Right ventricle myocardium inferior (tissue), 1 donor: Measurements from ENCODE around the gene MAMDC4. TPM values are rescaled to one million over a fixed set of nuclear protein-coding genes. Genes with fewer than 3 reads are reported as not detected.

Experiments
- ATAC-seq: fragments of 200-7000 bp; cut with Tn5 transposase; one replicate; pipeline ENCODE4 v1.9.1; 2020; ENCODE audit warnings: mild to moderate bottlenecking, moderate library complexity
- DNase-seq: peaks from one replicate; pipeline ENCODE4 v3.0.0; 2021; ENCODE audit errors: missing footprints
- intact Hi-C: fragments of 100-400 bp; cut with DNase I; formaldehyde crosslinking; loops from one replicate; pipeline ENCODE4 v1.11.0; 2022
- total RNA-seq: library from RNA; stranded (reverse); fragmentation: NEBNext Ultra II Directional; extraction: Animal tissue kit (Norgen Biotek cat#: 25700); gene quantifications from one replicate; pipeline ENCODE4 v1.2.1, GENCODE V29; 2021
- donor health status: DM: no; HTN: yes; CAD: no; lungs with severe emphysema.

The MAMDC4 gene
- total RNA-seq, 1 donor from 2014 or later: 12.8 TPM

DNA sequence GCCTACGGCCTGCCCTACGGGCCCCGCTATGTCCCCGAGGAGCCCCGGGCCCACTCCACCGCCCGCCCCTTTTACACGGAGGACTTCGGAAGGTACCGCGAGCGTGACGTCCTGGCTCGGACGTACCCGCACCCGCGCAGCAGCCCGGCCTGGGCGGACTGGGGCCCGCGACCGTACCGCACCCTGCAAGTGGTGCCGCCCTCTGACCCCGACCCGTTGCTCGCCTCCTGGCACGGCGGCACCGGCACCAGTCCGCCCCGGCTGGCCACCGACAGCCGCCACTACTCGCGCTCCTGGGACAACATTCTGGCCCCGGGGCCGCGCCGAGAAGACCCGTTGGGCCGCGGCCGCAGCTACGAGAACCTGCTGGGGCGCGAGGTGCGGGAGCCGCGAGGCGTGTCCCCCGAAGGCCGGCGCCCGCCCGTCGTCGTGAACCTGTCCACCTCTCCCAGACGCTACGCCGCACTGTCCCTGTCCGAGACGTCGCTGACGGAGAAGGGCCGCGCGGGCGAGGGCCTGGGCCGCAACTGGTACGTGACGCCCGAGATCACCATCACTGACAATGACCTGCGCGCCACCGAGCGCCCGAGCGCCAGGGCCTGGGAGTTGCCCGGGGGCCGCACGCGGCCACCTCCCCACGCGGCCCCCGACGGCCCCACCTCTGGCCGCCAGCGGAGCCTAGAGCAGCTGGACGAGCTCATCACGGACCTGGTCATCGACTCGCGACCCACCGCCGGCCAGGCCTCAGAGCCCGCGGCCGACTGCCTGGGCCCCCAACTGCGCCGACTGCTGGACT, 6.5 kb upstream of the MAMDC4 start:
- ATAC-seq: no peak
- intact Hi-C loops: loop anchor here (5.0 kb wide), 1 partner anchor 57 kb away; no protein-coding TSS in a partner anchor
- DNase-seq: no peak

DNA sequence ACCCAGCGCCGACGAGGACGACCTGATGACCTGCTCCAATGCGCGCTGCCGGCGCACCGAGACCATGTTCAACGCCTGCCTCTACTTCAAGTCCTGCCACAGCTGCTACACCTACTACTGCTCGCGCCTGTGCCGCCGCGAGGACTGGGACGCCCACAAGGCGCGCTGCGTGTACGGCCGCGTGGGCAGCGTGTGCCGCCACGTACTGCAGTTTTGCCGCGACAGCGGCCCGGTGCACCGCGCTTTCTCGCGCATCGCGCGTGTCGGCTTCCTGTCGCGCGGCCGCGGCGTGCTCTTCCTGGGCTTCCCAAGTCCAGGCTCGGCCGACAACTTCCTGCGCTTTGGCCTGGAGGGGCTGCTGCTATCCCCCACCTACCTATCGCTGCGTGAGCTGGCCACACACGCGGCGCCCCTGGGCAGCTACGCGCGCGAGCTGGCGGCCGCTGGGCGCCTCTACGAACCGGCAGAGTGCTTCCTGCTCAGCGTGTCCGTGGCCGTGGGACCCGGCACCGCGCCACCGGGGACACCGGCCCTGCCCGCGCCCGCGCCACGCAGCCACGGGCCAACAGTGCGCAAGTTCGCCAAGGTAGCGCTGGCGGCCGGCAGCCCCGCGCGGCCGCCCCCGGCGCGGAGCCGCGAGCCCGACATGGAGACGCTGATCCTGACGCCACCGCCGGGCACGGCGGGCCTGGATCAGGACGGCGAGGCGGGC, 5.6 kb upstream of the MAMDC4 start:
- intact Hi-C loops: loop anchor here (5.0 kb wide), 1 partner anchor 56 kb away; no protein-coding TSS in a partner anchor

DNA sequence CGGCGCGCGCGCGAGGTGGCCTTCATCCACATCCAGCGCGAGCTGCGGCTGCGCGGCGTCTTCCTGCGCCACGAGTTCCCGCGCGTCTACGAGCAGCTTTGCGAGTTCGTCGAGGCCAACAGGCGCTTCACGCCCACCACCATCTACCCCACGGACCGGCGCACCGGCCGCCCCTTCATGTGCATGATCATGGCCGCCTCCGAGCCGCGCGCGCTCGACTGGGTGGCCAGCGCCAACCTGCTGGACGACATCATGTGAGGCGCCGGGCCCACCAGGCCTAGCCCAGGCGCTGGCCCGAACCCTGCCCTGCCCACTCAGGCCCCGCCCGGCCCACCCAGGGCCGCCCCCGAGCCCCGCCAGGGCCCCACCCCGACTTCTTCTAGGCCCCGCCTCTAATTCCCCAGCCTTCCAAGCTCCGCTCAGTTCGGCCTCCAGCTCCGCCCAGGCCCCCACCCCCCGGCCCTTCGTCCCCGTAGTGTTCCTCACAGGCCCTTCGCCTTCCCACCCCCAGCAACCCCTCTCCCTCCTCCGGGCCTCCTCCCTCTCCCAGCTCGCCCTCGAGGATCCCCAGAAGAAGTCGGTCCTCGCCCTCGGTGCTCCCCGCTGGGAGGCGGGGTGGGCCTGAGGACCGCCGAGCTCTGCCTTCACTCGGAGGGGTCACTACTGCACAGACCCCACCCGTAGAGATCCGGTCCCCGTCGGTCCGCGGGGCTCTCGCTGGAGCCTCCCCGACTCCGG, 4.9 kb upstream of the MAMDC4 start:
- DNase-seq (peak; percentile 78), ATAC-seq (peak; percentile 31)
- intact Hi-C loops: loop anchor here (5.0 kb wide), 1 partner anchor 55 kb away; no protein-coding TSS in a partner anchor

More for the DNA sequence above, 5.6 kb upstream of the MAMDC4 start:
- ATAC-seq (no peak), DNase-seq (no peak)

DNA sequence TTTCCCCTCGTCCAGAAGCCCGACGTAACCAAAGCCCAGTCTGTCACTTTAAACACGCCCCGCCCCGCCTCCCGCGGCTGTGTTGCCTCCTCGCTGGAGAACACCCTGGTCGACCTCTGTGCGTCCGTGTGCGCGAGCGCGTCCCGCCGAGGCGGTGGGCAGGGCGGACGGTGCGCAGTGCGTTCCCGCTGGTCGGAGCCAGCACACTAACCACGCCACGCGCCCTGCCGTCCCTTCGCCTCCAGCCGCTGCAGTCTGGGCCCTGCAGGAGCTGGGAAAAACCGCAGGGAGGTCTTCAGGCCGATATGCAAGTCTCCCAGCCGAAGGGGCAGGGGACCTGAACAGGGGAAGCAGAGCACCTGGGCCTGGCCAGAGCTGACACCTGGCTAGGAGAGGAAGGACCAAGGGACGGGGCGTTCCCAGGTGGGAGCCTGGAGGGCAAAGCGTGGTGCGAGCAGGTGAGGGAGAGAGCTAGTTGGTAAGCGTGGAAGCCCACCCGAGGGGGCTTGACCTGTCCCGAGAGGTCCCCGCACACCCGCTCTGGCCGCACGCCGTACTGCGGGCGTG, 4.2 kb upstream of the MAMDC4 start:
- ATAC-seq (peak; percentile 60), DNase-seq (peak; percentile 96)
- intact Hi-C loops: loop anchor here (2.0 to 5.0 kb wide), 2 partner anchors 54 to 57 kb away; partner anchors contain the start of gene TMEM141

DNA sequence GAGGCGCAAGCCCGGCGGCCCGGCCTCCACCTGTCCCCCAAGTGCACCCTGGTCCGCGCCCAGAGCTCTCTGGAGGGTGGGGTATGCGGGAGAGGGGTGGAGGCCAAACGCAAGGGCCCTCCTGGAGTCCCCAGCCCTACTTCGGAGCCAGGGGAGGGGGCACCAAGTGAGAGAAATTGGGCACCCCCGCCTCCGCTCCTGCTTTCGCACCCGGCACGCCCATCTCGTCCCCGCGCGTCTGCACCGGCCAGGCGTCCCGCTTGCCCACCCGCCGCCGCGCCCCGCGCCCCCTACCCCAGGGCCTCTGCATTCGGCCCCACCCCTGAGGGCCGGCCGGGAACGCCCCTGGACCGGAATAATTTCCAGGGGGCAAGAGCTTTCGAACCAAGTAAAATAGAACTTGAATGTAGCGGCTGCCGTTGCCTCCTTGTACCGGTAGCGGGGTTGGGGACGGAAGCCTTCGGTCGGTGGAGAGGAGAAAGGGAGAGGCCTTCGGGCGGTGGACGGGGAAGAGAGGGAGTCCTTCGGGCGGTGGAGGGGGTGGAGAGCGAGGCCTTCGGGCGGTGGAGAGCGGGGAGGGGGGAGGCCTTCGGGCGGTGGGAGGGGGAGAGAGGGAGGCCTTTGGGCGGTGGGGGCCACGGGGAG, 3.6 kb upstream of the MAMDC4 start:
- intact Hi-C loops: loop anchor here (1.0 to 5.0 kb wide), 4 partner anchors 54 to 129 kb away; partner anchors contain the start of genes FBXW5, PTGDS and TMEM141
- ATAC-seq (peak; percentile 24), DNase-seq (no peak)

DNA sequence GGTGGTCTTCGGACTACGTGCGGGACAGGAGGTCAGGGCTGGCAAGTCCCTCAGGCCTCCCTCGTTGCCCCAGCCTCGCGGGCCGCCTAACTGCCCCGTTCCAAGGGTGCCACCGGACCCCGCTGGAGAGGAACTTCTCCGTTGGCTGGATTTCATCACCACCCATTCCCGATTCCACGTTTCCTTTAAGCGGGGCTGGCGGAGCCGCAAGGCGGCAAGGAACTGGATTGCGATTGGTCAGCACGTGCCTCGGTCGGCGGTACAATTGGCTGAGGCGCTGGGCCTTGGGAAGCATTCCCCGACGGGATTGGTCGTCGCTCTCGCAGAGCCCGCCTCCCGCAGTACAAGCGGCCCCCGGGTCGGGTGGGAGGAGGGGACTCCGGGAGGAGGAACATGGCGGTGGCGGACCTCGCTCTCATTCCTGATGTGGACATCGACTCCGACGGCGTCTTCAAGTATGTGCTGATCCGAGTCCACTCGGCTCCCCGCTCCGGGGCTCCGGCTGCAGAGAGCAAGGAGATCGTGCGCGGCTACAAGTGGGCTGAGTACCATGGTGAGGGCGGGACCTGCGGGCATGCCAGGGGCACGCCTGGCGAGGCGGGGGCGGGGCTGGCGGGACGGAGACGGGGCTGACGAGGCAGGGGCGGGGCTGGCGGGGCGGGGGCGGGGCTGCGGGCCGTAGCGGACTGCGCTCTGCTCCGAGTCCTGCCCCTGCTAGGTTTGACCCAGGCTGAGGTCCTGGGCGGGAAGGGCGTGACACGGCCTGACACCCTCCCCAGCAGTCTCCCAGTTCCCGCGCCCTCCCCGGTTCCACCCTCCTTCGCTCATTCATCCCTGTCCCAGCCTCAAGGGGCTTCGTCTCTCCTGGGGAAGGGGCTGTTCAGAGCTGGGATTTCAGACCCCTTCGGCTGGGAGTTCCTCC, 2.8 kb upstream of the MAMDC4 start, which contains the start of gene PHPT1:
Gene PHPT1 (plus strand): TSS at position 372 of the 922 bp plus-strand sequence. CDS start 22 bp downstream, at position 394.
- DNase-seq (peak; percentile 99), ATAC-seq (peak; percentile 87)
- intact Hi-C loops: loop anchor here (1.0 to 5.0 kb wide), 4 partner anchors 53 to 128 kb away; partner anchors contain the start of genes FBXW5, PTGDS and TMEM141

DNA sequence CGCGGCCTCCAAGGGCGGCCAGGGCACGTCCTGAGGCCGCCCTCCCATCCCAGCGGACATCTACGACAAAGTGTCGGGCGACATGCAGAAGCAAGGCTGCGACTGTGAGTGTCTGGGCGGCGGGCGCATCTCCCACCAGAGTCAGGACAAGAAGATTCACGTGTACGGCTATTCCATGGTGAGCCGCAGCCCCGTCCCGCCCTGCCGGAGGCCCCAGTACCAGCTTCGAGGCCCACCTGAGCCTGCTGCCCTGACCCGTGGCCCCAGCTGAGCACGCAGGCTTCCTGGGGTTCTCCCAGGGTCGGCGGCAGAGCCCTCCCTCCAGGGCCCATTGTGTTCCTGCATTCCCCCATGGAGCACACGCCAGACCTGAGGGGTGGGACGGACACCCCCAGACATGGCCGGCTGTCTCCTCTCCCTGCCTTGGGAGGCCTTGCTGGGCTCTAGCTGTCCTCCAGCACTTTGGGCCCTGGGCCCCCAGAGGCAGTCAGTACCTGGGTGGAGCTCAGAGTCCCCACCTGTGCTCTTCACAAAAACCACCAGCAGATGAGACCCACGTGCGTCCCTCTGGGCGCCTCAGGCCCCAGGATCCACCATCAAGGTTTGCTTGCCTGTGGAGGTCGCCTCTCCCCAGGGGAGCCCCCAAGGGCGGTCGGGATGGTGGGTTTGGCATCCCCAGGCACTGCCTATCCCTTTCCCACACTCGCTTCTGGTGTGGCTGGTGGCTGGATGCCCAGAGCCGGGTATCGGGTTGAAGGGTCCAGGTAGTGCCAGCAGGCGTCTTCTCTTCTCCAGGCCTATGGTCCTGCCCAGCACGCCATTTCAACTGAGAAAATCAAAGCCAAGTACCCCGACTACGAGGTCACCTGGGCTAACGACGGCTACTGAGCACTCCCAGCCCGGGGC, 1.9 kb upstream of the MAMDC4 start:
- DNase-seq (no peak), ATAC-seq (no peak)
- intact Hi-C loops: loop anchor here (1.0 to 5.0 kb wide), 4 partner anchors 52 to 127 kb away; partner anchors contain the start of genes FBXW5, PTGDS and TMEM141

DNA sequence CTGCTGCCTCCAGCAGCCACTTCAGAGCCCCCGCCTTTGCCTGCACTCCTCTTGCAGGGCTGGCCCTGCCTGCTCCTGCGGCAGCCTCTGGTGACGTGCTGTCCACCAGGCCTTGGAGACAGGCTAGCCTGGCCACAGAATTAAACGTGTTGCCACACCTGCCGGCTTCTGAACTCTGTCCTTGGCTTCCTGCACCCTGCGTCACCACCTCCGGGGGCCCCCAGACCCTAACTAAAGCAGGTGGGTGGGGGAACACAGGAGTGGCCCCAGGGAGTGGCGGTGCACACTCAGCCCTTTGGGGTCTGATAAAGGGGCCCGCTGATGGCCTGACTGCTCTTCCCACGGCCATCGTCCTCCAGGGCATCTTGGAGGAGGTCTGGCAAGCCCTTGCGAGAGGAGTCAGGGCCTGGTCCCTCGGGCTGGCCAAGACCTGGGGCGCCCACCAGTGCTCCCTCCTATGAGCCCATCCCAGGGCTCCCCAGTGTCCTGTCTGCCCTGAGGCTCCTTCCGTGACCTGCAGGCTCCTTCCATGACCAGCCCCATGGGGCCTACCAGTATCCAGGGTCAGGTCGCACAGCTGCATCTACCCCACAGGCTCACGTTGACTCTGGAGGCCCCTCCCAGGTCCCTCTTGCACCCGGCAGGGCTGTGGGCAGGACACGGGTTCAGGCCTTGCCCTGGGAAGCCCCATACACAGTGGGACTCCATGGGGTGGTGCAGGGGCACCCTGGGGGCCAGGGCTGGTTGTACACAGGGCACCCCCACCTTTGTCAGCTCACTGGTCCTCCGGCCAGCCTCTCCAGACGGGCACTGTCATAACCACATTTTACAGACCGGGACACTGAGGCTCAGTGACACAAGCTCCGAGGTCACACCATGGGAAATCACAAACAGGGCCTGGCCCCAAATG, 1.0 kb upstream of the MAMDC4 start:
- ATAC-seq (no peak), DNase-seq (no peak)
- intact Hi-C loops: no loop called here

DNA sequence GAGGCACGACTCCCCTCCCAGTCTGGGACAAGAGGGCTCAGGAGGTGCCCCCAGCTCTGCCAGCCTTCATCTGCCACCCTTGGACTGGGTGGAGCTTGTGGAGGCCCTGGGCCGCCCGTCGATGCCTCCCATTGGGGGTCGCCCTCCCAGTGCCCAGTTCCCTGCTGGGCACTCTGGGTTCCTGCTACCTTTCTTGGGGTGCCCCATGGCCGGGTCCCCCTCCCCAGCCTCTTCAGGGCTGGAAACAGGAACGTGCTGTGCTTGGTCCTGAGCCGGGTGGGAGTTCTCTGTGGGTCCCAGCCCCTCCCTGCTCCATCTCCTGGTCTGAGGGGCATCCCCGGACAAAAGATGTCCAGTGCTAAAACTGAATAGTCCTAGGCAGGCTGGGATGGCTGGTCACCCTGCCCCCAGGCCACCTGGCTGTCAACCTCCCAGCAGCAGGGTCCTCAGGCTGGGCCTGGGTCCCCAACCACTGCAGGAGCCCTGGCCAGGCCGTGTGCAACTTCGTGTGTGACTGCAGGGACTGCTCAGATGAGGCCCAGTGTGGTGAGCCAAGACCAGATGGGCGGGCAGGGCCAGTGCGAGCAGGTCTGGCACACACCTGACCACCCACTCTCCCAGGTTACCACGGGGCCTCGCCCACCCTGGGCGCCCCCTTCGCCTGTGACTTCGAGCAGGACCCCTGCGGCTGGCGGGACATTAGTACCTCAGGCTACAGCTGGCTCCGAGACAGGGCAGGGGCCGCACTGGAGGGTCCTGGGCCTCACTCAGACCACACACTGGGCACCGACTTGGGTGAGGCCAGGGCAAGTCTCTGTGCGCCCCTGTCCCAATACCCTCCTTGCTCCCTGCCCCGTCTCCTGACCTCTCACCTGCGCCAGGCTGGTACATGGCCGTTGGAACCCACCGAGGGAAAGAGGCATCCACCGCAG, 784 bp downstream of the MAMDC4 start:
- no peak for ATAC-seq
- intact Hi-C loops: no loop called here
- no peak for DNase-seq

DNA sequence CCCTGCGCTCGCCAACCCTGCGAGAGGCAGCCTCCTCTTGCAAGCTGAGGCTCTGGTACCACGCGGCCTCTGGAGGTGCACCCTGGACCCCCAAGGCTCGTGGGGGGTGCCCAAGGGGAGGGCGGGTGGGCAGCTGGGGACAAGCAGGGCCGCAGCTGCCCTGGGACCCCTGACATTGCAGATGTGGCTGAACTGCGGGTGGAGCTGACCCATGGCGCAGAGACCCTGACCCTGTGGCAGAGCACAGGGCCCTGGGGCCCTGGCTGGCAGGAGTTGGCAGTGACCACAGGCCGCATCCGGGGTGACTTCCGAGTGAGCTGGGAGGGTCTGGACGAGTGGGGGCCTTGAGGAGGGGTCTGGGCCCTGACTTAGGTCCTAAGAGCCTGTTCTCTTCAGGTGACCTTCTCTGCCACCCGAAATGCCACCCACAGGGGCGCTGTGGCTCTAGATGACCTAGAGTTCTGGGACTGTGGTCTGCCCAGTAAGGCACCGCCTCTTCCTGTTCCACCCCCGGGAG, 1.5 kb downstream of the MAMDC4 start:
- ATAC-seq (no peak), DNase-seq (no peak)
- intact Hi-C loops: no loop called here

DNA sequence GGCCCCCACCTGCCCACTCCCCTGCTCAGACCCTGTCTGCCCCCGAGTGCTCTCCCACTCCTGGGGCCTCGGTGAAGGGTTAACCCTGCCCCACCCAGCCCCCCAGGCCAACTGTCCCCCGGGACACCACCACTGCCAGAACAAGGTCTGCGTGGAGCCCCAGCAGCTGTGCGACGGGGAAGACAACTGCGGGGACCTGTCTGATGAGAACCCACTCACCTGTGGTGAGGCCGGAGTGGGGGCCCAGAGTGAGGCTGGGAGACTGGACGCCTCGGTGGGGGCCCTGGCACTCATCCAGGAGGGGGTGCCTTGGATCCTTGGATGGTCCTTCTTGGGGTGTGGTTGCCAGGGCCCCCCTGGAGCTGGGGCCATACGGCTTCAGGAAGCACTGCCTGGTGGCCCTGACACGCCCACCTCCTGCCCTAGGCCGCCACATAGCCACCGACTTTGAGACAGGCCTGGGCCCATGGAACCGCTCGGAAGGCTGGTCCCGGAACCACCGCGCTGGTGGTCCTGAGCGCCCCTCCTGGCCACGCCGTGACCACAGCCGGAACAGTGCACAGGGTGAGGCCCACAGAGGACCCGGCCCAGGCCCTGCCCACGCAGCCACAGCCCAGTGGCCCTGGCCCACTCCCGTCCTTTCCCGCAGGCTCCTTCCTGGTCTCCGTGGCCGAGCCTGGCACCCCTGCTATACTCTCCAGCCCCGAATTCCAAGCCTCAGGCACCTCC, 2.1 kb downstream of the MAMDC4 start:
- intact Hi-C loops: no loop called here
- DNase-seq: no peak
- no peak for ATAC-seq

DNA sequence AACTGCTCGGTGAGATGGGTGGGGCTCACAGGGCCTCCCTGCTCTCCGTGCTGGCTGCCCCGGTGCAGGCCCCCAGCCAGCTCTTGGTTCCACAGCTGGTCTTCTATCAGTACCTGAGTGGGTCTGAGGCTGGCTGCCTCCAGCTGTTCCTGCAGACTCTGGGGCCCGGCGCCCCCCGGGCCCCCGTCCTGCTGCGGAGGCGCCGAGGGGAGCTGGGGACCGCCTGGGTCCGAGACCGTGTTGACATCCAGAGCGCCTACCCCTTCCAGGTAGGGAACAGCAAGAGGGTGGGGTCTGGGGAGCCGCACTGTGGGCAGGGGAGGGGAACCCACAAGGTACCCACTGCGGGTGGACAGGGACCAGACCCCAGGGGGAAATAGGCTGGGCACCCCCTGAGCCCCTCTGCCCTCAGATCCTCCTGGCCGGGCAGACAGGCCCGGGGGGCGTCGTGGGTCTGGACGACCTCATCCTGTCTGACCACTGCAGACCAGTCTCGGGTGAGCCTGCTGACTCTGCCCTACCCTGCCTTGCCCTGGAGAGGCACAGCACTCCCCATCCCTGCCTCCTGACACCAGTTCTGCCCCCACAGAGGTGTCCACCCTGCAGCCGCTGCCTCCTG, 2.8 kb downstream of the MAMDC4 start:
- intact Hi-C loops: no loop called here
- ATAC-seq (no peak), DNase-seq (no peak)
